Activated CD4-positive, CD25-positive, alpha-beta regulatory T cell treated with anti-CD3 and anti-CD28 coated beads, Interleukin-2, amount 50 U/mL, for 16 hours (primary cell): ENCODE measurements around the gene SPATA6L.

Source experiments
- DNase-seq: peaks from one replicate; pipeline ENCODE4 v3.0.0-alpha.2; 2020; ENCODE audit warnings: low read depth, low spot score

The SPATA6L gene, protein sequence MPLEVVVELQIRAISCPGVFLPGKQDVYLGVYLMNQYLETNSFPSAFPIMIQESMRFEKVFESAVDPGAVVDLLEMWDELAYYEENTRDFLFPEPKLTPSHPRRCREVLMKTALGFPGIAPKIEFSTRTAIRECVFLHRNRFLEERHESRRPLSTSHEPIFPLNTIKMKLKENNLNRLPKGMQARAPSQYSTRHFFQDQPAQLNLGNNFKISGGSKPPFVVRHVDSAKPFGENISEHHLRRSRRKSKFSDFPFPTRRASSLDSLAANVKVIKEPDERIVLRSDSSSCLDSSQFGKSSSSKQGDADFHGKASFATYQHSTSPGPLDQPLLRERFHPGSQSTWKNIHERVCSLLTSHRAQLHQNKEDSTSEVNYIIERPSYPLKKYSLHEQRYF

DNA sequence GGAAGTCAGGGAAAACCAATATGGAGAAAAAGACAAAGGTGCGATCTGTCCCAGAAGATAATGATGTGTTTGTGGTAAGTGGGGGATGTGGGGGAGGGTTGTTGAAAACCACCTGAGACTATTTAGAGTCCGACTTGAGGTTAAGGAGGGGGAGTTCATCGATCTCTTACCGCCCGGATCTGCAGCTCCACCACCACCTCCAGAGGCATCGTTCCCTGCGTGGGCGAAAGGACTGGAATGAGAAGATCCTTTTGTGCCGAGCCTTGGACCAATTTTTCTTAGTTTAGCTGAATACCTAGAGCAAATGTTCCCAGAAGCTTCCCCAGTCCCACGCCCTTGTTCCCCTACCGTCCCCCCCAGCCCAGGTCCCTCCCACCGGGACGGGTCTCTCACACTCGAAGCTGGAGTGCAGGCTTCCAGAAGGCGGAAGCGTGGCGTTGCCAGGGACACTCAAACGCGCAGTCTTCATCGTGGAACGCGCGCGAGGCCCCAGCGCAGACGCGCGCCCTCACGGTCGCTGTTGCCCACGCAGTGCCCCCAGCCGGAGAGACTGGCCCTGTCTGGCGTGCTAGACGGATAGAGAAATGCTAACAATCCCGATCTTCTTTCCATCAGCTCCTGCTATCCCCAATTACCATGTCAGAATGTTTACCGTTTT is at the start of gene SPATA6L:
Gene SPATA6L, minus strand, starts transcription at position 439 of the 658 bp plus-strand sequence. Its CDS starts 230 bp downstream, at position 209.
- no peak for DNase-seq

DNA sequence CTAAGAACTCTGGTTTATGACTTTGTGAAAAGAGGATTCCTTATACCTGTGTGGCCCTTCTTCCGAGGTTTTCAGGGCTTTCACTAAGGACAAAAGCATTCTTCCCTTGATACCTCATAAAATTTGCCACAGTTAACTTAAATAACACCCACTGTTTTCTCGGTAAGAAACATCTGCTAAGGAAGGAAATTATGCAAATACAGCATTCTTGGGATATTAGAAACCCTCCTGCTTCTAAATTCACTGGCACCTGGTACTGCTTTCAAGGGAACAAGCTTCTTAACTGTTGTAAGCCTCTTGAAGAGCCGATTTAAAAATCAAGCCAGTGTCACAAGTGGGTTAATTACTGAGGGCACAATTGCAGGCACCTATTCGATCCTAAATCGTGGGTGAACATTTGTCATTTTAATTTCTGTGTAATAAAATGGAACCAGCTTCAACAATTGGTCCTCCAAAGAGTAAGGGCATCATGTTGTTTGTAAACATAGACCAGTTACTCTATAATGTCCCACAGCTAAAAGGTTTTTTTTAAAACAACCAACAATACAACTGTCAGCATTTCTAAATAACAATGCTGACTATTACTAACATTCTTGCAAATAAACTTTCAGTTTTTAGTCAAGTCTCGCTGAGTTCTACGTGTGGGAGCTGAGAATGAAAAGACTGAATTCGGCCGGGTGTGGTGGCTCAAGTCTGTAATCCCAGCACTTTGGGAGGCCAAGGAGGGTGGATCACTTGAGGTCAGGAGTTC is 48.2 kb upstream of the SPATA6L start:
- no peak for DNase-seq

DNA sequence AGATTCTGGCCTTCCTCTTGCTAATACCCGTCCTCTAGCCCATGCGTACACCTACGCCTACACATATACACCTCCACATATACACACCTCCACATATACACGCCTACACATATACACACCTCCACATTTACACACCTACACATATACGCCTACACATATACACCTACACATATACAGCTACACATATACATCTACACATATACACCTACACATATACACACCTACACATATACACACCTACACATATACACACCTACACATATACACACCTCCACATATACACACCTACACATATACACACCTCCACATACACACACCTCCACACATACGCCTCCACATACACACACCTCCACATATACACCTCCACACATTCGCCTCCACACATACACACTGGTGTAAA is 47.6 kb upstream of the SPATA6L start:
- no peak for DNase-seq

DNA sequence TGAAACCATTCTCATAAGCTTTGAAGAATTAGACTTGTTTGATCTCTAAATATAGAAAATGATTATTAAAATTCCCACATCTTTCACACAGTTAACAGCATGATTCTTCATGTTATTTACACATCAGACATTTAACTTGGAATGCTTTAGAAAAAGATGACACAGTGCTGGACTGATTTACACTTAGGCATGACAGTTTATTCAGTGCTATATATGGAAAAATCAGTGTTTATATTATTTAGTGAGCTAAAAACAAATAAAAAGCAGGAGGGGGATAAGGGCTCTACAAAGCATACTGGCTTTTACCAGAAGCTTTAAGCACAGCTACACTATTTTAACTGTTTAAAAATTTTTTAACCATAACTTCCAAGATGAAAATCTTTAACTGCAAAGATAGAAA is 43.1 kb upstream of the SPATA6L start:
- DNase-seq = no peak

DNA sequence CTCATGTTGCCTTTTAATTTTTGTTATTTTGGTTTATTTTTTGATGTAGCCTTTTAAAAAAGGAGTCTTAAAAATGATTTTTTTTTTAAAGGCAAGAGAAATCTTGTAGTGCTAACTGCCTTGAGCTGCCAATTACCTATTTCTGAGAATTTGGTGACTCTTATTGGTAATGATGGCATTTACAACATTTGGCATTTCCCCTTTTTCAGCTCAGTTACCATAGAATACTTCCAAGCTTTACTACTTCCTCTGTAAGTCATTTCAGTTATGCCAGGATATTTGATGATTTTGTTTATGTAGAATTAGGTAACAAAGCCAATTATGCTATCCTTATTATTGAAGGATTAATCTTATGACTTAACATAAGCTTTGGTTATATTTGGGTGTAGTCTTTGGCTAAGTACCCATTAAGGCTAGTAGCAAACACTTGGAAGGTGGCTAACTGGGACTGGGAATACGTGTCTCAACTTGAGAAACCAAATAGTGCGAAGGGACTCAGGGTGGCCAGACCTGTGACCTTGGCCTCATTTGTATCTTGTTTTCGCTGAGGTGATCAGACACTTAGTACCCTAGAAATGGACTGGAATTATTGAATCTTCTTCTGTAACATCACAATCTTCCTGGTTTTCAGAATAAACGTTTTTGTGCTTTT is 40.8 kb upstream of the SPATA6L start:
- DNase-seq = no peak

DNA sequence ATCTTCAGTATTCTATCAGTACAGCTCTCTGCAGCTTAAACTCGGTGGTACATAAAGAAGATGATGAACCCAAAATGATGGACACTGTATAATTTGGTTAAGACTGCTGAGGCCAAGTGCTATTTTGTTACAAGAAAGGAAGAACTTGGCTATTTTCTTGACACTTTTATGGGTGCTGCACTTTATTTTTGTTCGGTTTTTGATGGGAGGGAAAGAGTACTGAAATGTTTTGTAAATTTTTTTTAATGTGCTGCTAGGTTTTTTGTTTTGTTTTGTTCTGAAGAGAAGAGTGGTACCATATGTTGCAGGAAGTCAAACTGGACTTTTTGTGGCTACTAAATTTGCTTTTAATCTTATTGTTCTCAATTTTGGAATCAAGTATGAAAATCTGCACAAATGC is 39.7 kb upstream of the SPATA6L start:
- DNase-seq = no peak

DNA sequence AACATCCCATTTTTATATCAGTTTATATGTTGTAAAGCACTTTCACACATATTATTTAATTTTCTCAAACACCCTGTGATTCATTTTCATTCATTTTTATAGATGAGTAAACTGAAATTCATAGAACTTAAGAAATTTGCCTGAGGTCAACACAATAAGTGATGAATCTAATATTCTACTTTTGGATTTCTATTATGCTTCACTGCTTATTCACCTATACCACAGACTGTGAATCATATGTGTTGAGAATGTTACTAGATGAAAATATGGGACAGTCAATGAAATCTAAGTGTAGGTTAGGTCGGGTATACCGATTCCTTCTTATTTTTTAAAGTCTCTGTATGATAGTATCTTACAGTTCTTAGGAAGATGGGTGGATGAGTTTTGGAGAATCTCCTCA is 37.8 kb upstream of the SPATA6L start:
- no peak for DNase-seq

DNA sequence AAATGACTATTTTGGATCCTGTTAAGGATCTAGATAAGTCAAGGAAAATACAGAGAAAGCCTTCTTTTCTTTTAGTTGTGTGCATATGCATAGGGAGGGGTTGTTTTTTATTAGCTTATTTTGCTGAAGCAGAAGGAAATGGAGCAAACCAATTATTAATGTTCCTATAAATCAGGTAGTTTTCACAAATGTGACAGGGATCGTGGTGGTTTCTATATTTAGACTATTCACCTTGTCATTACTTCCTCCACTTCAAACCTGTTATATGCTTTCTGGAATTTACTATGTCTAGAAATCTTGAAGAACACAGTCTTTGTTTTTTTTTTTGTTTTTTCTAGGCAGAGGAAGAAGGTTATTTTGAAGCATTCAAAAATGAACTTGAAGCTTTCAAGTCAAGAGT is 35.2 kb upstream of the SPATA6L start:
- DNase-seq = no peak

DNA sequence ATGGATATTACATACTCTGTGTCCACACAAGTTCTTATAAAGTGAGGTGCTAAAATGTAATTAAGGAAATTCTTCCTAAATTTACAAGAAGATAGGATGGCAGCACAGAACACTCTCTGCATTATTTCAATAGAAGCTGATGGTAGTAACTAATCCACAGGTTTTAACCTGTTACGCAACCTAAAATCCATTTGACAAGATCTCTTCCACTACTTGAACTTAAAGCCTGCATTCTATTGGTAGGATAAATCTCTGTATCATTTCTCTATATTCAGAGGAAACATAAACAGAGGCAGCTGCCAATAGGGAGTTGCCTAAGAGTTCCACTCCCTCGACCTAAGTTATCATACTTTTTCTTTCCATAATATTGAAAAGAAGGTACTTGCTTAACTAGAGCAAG is 34.7 kb upstream of the SPATA6L start:
- DNase-seq = no peak

DNA sequence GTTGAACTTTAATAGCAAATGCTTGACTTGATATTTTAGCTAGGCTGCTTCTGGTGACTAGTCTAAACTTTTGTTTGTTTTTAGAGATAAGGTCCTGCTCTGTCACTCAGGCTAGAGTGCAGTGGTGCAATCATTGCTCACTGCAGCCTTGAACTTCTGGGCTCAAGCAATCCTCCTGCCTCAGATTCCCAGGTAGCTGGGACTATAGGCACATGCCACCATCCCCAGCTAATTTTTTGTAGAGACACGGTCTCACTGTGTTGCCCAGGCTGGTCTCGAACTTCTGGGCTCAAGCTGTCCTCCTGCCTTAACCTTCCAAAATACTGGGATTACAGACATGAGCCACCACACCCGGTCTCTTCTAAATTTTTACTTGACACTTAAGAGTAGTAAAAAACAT is 33.8 kb upstream of the SPATA6L start:
- DNase-seq = no peak

DNA sequence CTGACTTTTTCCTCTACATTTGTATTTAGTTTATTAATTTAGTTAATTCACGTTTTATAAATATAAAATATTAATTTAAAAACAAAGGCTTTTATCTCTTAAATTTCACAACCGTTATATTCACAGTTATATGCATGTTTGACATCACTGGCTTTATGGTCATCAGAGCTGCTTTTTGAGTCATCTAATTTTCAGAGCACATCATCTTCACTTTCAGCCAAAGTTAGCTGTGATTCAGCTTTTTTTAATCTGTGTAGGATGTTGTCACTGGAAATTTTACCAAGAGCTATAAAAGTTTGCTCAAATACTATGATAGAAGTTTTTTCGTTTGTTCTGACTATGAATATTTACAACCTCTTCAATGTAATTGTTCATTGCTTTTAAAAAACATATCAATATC is 25.5 kb upstream of the SPATA6L start:
- DNase-seq = no peak

DNA sequence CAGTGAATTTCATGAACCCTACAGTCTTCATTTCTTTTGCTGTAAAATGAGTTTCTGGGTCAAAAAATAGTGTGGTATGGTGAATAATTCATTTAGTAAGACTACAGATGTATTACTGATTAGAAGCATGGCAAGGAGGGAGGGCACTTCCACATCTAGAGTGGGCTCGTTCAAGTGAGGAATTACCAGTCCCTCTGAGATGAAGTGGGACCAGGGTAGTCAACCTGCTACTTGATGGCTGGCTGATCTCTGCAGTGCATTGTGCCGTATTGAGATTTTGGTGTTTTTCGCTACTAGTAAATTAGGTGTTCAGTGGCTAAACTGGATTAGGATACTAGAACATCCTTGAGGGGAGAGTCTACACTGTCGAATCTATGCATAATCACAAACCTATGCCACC is 23.9 kb upstream of the SPATA6L start:
- DNase-seq = no peak

DNA sequence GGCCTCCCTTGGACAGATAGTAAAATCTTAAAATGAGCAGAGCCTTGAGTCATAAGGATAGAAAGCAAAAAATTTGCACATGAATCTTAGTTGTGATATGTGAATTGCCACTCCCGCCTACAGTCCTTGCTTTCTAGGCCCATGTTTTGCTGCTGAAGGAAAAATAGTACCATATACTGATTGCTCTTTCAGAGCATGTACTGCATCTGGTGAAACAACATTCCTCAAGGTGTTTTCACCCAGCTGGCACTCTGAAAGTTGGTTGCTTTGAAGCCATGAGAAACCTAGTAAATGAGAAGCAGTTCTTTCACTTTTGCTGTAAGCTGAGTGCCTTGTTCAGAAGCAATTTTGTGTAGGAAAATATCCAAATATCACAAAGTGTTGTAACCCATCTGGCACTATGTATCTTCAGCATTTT is 23.4 kb upstream of the SPATA6L start:
- DNase-seq = no peak

DNA sequence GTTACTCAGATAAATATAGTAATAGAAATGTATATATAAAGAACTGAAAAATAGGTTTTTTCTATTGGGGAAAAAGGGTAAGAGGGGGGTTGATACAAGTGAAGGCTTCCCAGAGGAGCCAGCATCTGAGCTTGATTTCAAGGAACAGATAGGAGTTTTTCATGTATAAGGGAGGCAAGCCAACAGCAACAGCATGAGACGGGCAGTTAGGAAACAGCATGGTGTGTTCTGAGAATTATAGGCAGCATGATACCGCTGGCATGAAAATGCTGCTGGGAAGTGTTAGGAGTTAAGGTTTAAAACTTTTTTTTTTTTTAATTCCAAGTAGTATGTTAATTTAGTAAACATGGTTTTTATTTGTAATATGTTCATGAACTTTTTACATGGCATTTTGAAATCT is 22.7 kb upstream of the SPATA6L start:
- DNase-seq = no peak

DNA sequence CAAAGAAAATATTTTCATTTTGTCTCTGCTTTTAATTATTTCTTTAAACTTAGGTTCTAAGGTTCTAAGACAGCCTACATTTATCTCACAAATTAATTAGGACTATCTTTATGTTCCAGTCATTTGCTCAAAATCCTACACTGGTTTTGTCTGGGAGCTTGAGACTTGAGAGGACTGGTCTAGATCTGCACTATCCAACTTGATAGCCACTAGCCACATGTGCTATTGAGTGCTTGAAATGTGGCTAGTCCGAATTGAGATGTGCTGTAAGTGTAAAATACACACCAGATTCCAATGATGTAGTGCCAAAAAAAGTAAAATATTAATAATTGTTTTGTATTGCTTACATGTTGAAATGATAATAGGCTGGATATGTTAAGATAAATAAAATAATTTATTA is 20.3 kb upstream of the SPATA6L start:
- DNase-seq = no peak

DNA sequence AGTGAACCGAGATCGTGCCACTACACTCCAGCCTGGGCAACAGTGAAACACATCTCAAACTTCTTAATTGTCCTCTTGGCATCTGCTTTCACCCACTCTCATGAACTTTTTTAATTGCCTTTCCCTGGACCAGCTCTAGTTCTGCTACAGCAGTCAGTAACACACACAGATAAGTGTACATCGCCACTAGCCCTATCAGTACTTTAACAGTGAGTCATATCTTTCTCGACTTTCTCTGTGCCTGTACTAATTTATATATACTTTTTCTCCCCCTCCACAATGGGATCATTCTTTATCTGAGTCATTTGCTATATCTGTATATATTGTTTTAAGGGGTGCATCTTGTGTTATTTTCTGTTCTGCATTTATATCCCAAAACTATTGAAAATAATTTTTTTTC is 19.8 kb upstream of the SPATA6L start:
- DNase-seq = no peak

DNA sequence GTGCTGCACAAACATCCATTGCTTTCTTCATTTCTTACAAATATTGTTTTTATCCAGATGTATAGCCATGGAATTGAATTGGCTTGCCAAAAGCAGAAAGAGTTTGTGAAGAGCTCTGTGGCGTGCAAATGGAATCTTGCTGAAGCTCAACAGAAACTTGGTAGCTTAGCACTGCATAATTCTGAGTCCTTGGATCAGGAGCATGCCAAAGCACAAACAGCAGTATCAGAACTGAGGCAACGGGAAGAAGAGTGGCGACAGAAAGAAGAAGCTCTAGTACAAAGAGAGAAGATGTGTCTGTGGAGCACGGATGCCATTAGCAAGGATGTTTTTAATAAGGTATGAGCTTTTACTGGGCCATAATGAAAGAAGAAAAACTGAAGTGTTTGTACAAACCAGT is 18.5 kb upstream of the SPATA6L start:
- DNase-seq = no peak

DNA sequence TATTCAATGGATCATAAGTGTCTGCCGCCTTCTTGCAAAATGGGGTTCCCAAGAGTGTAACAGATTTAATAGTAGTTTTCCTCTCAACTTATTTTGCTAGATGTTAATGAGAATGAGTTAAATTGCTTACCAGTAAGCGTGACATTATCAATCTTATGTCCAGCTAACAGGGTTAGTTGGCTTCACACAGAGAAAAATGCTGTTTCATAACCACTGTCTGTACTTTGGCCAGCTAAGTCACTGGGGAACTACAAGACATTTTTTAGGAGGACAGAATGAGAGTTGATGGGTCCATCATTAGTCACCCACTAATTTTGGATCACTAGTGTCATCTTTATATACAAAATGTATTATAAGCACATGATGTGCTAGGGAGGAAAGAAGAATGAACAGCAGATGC is 14.5 kb upstream of the SPATA6L start:
- no peak for DNase-seq

DNA sequence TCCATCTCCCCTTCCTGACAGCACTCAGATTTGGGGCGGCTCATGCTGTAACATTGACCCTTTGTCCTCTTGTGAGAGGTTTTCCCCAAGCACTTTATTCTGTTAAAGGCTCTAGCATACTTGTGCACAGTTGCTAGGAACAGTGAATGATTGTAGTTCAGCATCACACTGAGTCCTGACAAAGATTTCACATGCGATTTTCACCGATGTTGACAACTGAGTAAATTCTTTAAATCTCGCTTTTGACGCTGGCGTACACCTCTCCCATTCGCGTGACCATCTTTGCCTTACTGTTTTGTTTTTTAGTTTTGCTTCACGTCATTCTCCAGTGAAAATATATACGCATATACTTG is 13.9 kb upstream of the SPATA6L start:
- no peak for DNase-seq

DNA sequence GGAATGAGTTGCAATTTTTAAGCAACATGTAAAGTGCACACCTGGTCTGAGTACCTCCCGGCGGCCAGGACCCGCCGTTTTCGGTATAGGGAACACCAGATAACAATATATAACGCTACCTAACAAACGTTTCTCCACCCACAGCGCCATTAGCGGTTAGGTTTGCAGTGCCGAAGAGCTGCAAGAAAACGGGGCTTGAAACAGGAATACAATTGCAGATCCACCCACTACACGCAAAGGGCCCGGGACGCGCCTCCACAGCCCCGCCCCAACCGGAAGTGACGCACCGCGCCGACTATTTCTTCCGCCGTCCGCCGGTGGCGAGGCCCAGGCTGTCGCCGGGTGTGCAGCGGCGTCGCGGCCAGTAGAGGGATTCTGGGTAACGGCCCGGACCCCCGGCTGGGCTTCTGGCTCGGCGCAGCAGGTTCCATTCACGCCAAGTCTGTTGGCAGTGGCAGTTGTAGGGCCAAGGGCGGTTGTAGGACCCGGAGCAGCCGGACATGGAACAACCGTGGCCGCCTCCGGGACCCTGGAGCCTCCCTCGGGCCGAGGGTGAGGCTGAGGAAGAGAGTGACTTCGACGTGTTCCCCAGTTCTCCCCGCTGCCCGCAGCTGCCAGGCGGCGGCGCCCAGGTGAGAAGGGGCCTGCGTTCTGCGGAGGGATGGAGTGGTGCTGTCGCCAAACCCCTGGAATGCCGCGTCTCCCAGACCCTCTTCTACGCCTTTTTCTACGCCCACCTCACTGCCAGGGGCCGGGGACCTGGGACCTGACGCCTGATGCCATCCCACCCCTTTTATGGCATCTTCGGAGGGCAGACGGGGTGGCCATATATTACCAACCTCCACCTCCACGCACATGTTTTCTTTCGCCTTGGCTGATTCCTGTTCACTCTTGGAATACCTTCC is 13.2 kb upstream of the SPATA6L start, which contains the start of gene CDC37L1:
Gene CDC37L1, plus strand, starts transcription at position 302 of the 905 bp plus-strand sequence. Its CDS starts 199 bp downstream, at position 501.
- DNase-seq = peak; percentile 98

DNA sequence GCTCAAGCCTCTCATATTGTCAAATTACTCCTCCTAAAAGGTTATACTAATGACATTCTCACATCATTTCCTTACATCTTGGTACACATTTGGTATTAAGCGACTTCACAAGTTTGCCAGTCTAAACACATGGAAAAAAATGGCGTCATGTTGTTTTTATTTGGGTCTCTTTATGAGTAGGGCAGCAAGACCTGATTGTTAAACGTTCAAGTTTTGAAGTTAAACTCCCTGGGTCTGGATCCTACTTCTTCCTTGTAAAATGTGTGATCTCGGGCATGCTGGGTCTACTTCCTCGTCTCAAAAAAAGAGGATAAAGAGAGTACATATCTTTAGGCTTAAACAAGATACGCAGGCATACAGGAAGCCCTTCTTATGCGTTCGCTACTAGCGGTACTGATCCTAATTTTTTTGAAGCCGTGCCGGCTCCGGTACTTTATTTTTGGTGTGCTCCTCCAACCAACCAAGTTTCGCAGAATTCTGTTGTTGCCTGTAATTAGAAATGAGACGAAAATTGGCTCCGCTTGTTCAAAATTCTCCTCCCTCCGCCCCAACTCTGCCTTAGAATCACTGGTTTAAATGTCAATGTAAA is 12.5 kb upstream of the SPATA6L start:
- DNase-seq = no peak
